SK-N-SH (cell line): Measurements from ENCODE around the gene TUBB1. TPM values are rescaled to one million over a fixed set of nuclear protein-coding genes. Genes with fewer than 3 reads are reported as not detected.

Source experiments
- CTCF ChIA-PET: fragments of 300-600, 350-600 bp; formaldehyde crosslinking; extraction: SDS; loops from one replicate; lab custom pipeline; 2021; lab: Yijun Ruan, JAX
- POLR2A ChIA-PET: fragments of 350-600 bp; sonication (Branson Sonifier 250); formaldehyde crosslinking; extraction: SDS; loops from one replicate; lab custom pipeline; 2020; ENCODE audit warnings: antibody characterized with exemption, inconsistent platforms; lab: Yijun Ruan, JAX
- DNase-seq: peaks from one replicate; pipeline ENCODE4 v3.0.0; 2012
- H2AFZ ChIP-seq: fragments of 200-600 bp; sonication (generic); 2 replicates; pipeline ENCODE4 v1.8.1; 2016; ENCODE audit warnings: antibody characterized with exemption, mild to moderate bottlenecking, low read depth
- H3F3A ChIP-seq: fragments of 200-600 bp; sonication (generic); replicated peaks from 2 replicates; pipeline ENCODE3; 2016; ENCODE audit warnings: antibody characterized with exemption, mild to moderate bottlenecking; ENCODE audit not compliant: insufficient read depth
- H3K27ac ChIP-seq, 2 experiments: fragments of 200-500 bp in 1 of 2; fragments of 200-600 bp in 1 of 2; sonication (Bioruptor generic) in 1 of 2; sonication (generic), shearing (Covaris generic) in 1 of 2; 2 replicates each; pipeline versions ENCODE4 v1.5.1 to v1.6.1; 2014 to 2016; ENCODE audit warnings: low read depth in 2 of 2, inconsistent platforms in 1 of 2, low read length in 1 of 2, mild to moderate bottlenecking in 1 of 2, mixed read lengths in 1 of 2
- H3K27me3 ChIP-seq: fragments of 200-600 bp; sonication (generic), shearing (Covaris generic); 2 replicates; pipeline ENCODE4 v1.6.1; 2016; ENCODE audit warnings: mixed run types; ENCODE audit not compliant: insufficient read depth
- H3K36me3 ChIP-seq, 2 experiments: fragments of 200-500 bp in 1 of 2; fragments of 200-600 bp in 1 of 2; sonication (Bioruptor generic) in 1 of 2; sonication (generic) in 1 of 2; replicated peaks in 1 of 2; 2 replicates each; pipeline versions ENCODE3 to v1.5.1; 2014 to 2016; ENCODE audit warnings: low read length in 1 of 2, mild to moderate bottlenecking in 1 of 2; ENCODE audit not compliant: insufficient read depth in 2 of 2, control insufficient read depth in 1 of 2
- H3K4me1 ChIP-seq, 2 experiments: fragments of 200-500 bp in 1 of 2; fragments of 200-600 bp in 1 of 2; sonication (Bioruptor generic) in 1 of 2; sonication (generic), shearing (Covaris generic) in 1 of 2; 2 replicates each; pipeline versions ENCODE4 v1.5.1 to v1.6.1; 2014 to 2016; ENCODE audit warnings: low read depth in 1 of 2, low read length in 1 of 2, mixed run types in 1 of 2; ENCODE audit not compliant: insufficient read depth in 2 of 2, control insufficient read depth in 1 of 2
- H3K4me2 ChIP-seq: fragments of 200-600 bp; sonication (generic), shearing (Covaris generic); 2 replicates; pipeline ENCODE4 v1.6.1; 2017; ENCODE audit warnings: mixed run types
- H3K4me3 ChIP-seq, 2 experiments: fragments of 200-500 bp in 1 of 2; fragments of 200-600 bp in 1 of 2; sonication (Bioruptor generic) in 1 of 2; sonication (generic), shearing (Covaris generic) in 1 of 2; 2 replicates each; pipeline versions ENCODE4 v1.5.1 to v1.8.1; 2014 to 2016; ENCODE audit warnings: low read depth in 2 of 2, inconsistent platforms in 1 of 2, low read length in 1 of 2, mild to moderate bottlenecking in 1 of 2, mixed read lengths in 1 of 2, moderate library complexity in 1 of 2
- H3K79me2 ChIP-seq: fragments of 200-600 bp; sonication (generic); 2 replicates; pipeline ENCODE4 v1.8.1; 2017; ENCODE audit warnings: mild to moderate bottlenecking; ENCODE audit not compliant: insufficient read depth
- H3K9ac ChIP-seq: fragments of 200-600 bp; sonication (generic); 2 replicates; pipeline ENCODE4 v1.6.1; 2017; ENCODE audit warnings: mixed run types
- H3K9me2 ChIP-seq: fragments of 200-600 bp; sonication (generic); 2 replicates; pipeline ENCODE4 v1.6.1; 2017; ENCODE audit warnings: mixed run types
- H3K9me3 ChIP-seq: fragments of 200-600 bp; sonication (generic); 2 replicates; pipeline ENCODE4 v1.6.1; 2017; ENCODE audit warnings: mixed run types, mild to moderate bottlenecking, moderate library complexity
- H4K20me1 ChIP-seq: fragments of 200-600 bp; sonication (generic); 2 replicates; pipeline ENCODE4 v1.6.1; 2017; ENCODE audit warnings: mild to moderate bottlenecking, mixed run types; ENCODE audit not compliant: insufficient read depth
- CHD2 ChIP-seq: fragments of 150-350 bp; IDR thresholded peaks from 2 replicates; pipeline ENCODE4 v1.6.1; 2018; ENCODE audit warnings: low read length; ENCODE audit not compliant: partially characterized antibody
- ELF1 ChIP-seq: IDR thresholded peaks from 2 replicates; pipeline ENCODE4 v1.4.0; 2012
- EP300 ChIP-seq, 2 experiments: IDR thresholded peaks; 2 replicates each; pipeline versions ENCODE4 v1.4.0 to v1.6.1; 2012; ENCODE audit warnings: borderline replicate concordance in 1 of 2, low read depth in 1 of 2, low read length in 1 of 2
- FOXJ3 ChIP-seq: sonication (generic); formaldehyde crosslinking; IDR thresholded peaks from 2 replicates; pipeline ENCODE4 v1.5.1; 2020; ENCODE audit warnings: mild to moderate bottlenecking, missing genetic modification reagents
- FOXM1 ChIP-seq: IDR thresholded peaks from 2 replicates; pipeline ENCODE4 v1.4.0; 2012; ENCODE audit warnings: low read depth, mild to moderate bottlenecking
- GABPA ChIP-seq: IDR thresholded peaks from 2 replicates; pipeline ENCODE4 v1.4.0; 2012; ENCODE audit warnings: low read depth, mild to moderate bottlenecking
- MEF2A ChIP-seq: IDR thresholded peaks from 2 replicates; pipeline ENCODE4 v1.4.0; 2012; ENCODE audit warnings: low read depth, borderline replicate concordance
- NRF1 ChIP-seq: IDR thresholded peaks from 2 replicates; pipeline ENCODE4 v1.6.1; 2012; ENCODE audit warnings: low read depth, mild to moderate bottlenecking, low read length
- PBX3 ChIP-seq: IDR thresholded peaks from 2 replicates; pipeline ENCODE4; 2012
- POLR2AphosphoS5 ChIP-seq: IDR thresholded peaks from 2 replicates; pipeline ENCODE4 v1.6.1; 2012; ENCODE audit warnings: low read depth, low read length
- RFX5 ChIP-seq: IDR thresholded peaks from 2 replicates; pipeline ENCODE4 v1.6.1; 2012; ENCODE audit warnings: mild to moderate bottlenecking, improper control_type of control experiment, low read length
- SMC3 ChIP-seq: IDR thresholded peaks from 2 replicates; pipeline ENCODE4 v1.6.1; 2012; ENCODE audit warnings: low read depth, low read length, improper control_type of control experiment
- TCF12 ChIP-seq: IDR thresholded peaks from 2 replicates; pipeline ENCODE4 v1.4.0; 2012
- TEAD4 ChIP-seq: IDR thresholded peaks from 2 replicates; pipeline ENCODE4 v1.4.0; 2012; ENCODE audit warnings: mild to moderate bottlenecking, borderline replicate concordance; ENCODE audit not compliant: insufficient read depth
- WGBS: methylation state at CpG from one replicate; pipeline ENCODE4 v1.1.6; 2017; ENCODE audit warnings: low lambda C conversion rate; 5-methylcytosine and 5-hydroxymethylcytosine counted together
- polyA plus RNA-seq, 3 experiments: library from polyadenylated mRNA; depleted of rRNA; stranded (reverse); fragments of >200 nt; gene quantifications; 2 replicates each; pipeline ENCODE4 v1.2.3, GENCODE V29; 2012
- TF ChIP-seq, protein P1 (sequence below): IDR thresholded peaks from 2 replicates; pipeline ENCODE4 v1.4.0; 2012; ENCODE audit warnings: low read depth, borderline replicate concordance
- TF ChIP-seq, protein P2 (sequence below): fragments of 150-350 bp; IDR thresholded peaks from 2 replicates; pipeline ENCODE4 v1.6.1; 2017; ENCODE audit warnings: antibody characterized with exemption, low read length, low read depth, borderline replicate concordance

Gene TUBB1
- polyA plus RNA-seq, 1 of the 3 experiments (the other 2 are of a cell fraction) = not detected

DNA sequence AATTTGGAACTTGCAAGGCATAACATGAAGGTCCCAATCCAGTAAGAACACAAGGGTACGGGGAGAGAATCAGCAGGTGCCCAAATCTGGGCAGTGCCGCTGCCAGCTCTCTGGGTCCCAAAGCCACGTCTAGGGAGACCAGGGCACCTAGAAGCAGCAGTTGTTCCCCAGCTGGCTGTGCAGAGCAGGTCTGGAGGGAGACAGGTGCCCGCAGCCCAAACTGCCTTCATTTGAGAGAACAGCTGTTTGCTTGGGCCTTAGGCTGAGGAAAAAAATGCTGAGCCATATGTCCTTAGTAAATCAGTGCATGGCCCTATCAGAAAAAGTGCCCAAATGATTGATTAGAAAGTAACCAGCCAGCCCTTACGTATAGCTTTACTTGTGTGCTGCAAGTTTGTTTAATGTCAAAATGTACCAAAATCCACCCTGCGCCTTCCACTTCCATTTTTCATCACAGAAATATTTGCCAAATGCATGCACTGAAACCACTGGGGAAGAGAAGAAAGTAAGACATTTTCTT lies 32.5 kb downstream of the TUBB1 start:
- no peak overlapping the region for H2AFZ ChIP-seq
- no peaks in the 10 kb centered on the region for H3K79me2 ChIP-seq
- no peak for DNase-seq
- no peak overlapping the region for H3K4me2 ChIP-seq
- H3K4me3 ChIP-seq = no peak overlapping the region
- no peaks in the 10 kb centered on the region for H3K9me2 ChIP-seq
- ChIA-PET POLR2A (no interaction called here), CTCF (interaction anchor here (0.9 to 2.8 kb wide), 6 partner anchors 29 to 404 kb away, joined by 3 to 8 read pairs (median 3); no protein-coding TSS in a partner anchor)
- H3K9me3 ChIP-seq = no peaks in the 10 kb centered on the region
- TF ChIP-seq FOXM1 (no peak), PBX3 (no peak), ELF1 (no peak), EP300 (IDR thresholded peaks at IDR 0.05; ENCODE audit: borderline replicate concordance in 1 of 2, low read depth in 1 of 2, low read length in 1 of 2) (no peak), SMC3 (no peak), FOXJ3 (no peak), TCF12 (no peak), NRF1 (no peak), CHD2 (no peak), RFX5 (no peak), MEF2A (no peak), TEAD4 (no peak), POLR2AphosphoS5 (no peak), GABPA (no peak)
- TF ChIP-seq, protein P1, sequence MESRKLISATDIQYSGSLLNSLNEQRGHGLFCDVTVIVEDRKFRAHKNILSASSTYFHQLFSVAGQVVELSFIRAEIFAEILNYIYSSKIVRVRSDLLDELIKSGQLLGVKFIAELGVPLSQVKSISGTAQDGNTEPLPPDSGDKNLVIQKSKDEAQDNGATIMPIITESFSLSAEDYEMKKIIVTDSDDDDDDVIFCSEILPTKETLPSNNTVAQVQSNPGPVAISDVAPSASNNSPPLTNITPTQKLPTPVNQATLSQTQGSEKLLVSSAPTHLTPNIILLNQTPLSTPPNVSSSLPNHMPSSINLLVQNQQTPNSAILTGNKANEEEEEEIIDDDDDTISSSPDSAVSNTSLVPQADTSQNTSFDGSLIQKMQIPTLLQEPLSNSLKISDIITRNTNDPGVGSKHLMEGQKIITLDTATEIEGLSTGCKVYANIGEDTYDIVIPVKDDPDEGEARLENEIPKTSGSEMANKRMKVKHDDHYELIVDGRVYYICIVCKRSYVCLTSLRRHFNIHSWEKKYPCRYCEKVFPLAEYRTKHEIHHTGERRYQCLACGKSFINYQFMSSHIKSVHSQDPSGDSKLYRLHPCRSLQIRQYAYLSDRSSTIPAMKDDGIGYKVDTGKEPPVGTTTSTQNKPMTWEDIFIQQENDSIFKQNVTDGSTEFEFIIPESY = no peak
- TF ChIP-seq, protein P2, sequence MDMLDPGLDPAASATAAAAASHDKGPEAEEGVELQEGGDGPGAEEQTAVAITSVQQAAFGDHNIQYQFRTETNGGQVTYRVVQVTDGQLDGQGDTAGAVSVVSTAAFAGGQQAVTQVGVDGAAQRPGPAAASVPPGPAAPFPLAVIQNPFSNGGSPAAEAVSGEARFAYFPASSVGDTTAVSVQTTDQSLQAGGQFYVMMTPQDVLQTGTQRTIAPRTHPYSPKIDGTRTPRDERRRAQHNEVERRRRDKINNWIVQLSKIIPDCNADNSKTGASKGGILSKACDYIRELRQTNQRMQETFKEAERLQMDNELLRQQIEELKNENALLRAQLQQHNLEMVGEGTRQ = no peak
- no peak overlapping the region for H3K27ac ChIP-seq
- H3F3A ChIP-seq = no peaks in the 10 kb centered on the region
- H3K4me1 ChIP-seq = no peaks in the 10 kb centered on the region
- no peaks in the 10 kb centered on the region for H4K20me1 ChIP-seq
- 71% methylated on average over 6 of the region's 6 CpGs for WGBS
- H3K27me3 ChIP-seq = no peaks in the 10 kb centered on the region
- H3K9ac ChIP-seq = no peak overlapping the region
- H3K36me3 ChIP-seq = no peaks in the 10 kb centered on the region
